GM23338 (cell line): ENCODE measurements around the gene THSD4. TPM values are rescaled to one million over a fixed set of nuclear protein-coding genes. Genes with fewer than 3 reads are reported as not detected.

Experiments
- ATAC-seq: fragments of 200-7000 bp; cut with Tn5 transposase; 3 replicates; pipeline ENCODE4 v1.9.1; 2020
- DNase-seq: peaks from one replicate; pipeline ENCODE4 v3.0.0-alpha.2; 2015; ENCODE audit warnings: low spot score
- H2AFZ ChIP-seq: fragments of 200-600 bp; sonication (generic); 2 replicates; pipeline ENCODE4 v1.8.0; 2016; ENCODE audit warnings: antibody characterized with exemption, mild to moderate bottlenecking, moderate library complexity
- H3F3A ChIP-seq: fragments of 200-600 bp; sonication (generic); replicated peaks from 2 replicates; pipeline ENCODE4 v1.8.0; 2017; ENCODE audit warnings: antibody characterized with exemption, mixed run types, low read depth
- H3K27ac ChIP-seq: fragments of 200-600 bp; sonication (generic); 2 replicates; pipeline ENCODE4 v1.6.1; 2016; ENCODE audit warnings: low read depth
- H3K27me3 ChIP-seq: fragments of 200-600 bp; sonication (generic); 2 replicates; pipeline ENCODE4 v1.8.0; 2016; ENCODE audit warnings: mild to moderate bottlenecking, mixed run types, moderate library complexity; ENCODE audit not compliant: insufficient read depth
- H3K36me3 ChIP-seq: fragments of 200-600 bp; sonication (generic); 2 replicates; pipeline ENCODE4 v1.8.0; 2016; ENCODE audit warnings: mild to moderate bottlenecking; ENCODE audit not compliant: insufficient read depth
- H3K4me1 ChIP-seq: fragments of 200-600 bp; sonication (generic); 2 replicates; pipeline ENCODE4 v1.8.0; 2016; ENCODE audit warnings: mild to moderate bottlenecking, moderate library complexity; ENCODE audit not compliant: insufficient read depth
- H3K4me2 ChIP-seq: fragments of 200-600 bp; sonication (generic); 2 replicates; pipeline ENCODE4 v1.7.1; 2017; ENCODE audit warnings: mixed run types
- H3K4me3 ChIP-seq: fragments of 200-600 bp; sonication (generic); 2 replicates; pipeline ENCODE4 v1.6.1; 2016; ENCODE audit warnings: mixed run types
- H3K79me2 ChIP-seq: fragments of 200-600 bp; sonication (generic); replicated peaks from 2 replicates; pipeline ENCODE4 v1.8.0; 2017; ENCODE audit warnings: mild to moderate bottlenecking; ENCODE audit not compliant: insufficient read depth
- H3K9me2 ChIP-seq: fragments of 200-600 bp; sonication (generic); 2 replicates; pipeline ENCODE4 v1.8.0; 2017; ENCODE audit not compliant: insufficient read depth
- H4K20me1 ChIP-seq: fragments of 200-600 bp; sonication (generic); replicated peaks from 2 replicates; pipeline ENCODE4 v1.8.0; 2017; ENCODE audit warnings: mild to moderate bottlenecking; ENCODE audit not compliant: insufficient read depth
- H3K27ac Mint-ChIP-seq: 2 replicates; pipeline ENCODE4 v1.8.0; 2020; ENCODE audit warnings: inconsistent platforms, mild to moderate bottlenecking, moderate library complexity, mixed read lengths
- H3K27me3 Mint-ChIP-seq: 3 replicates; pipeline ENCODE4 v1.8.0; 2022; ENCODE audit warnings: low read depth, mild to moderate bottlenecking, moderate library complexity, mixed read lengths, inconsistent platforms; ENCODE audit not compliant: insufficient read depth, poor library complexity
- H3K36me3 Mint-ChIP-seq: 3 replicates; pipeline ENCODE4 v1.8.0; 2021; ENCODE audit warnings: low read depth, mild to moderate bottlenecking, inconsistent platforms, moderate library complexity, mixed read lengths
- H3K4me1 Mint-ChIP-seq: 3 replicates; pipeline ENCODE4 v1.8.0; 2020; ENCODE audit warnings: mild to moderate bottlenecking, inconsistent platforms, mixed read lengths
- H3K4me3 Mint-ChIP-seq: 3 replicates; pipeline ENCODE4 v1.8.0; 2021; ENCODE audit warnings: moderate library complexity, mild to moderate bottlenecking, inconsistent platforms, mixed read lengths
- H3K9me3 Mint-ChIP-seq: 3 replicates; pipeline ENCODE4 v1.8.0; 2020; ENCODE audit warnings: moderate library complexity, mild to moderate bottlenecking, inconsistent platforms, mixed read lengths
- CREB1 ChIP-seq: fragments of 250-450 bp; sonication (Bioruptor Pico); IDR thresholded peaks from 2 replicates; pipeline ENCODE4 v1.5.0; 2020; ENCODE audit warnings: low read depth, mild to moderate bottlenecking, moderate library complexity
- CTCF ChIP-seq, 2 experiments: fragments of 200-600 bp in 1 of 2; sonication (generic) in 1 of 2; conservative IDR thresholded peaks; 2 replicates each; pipeline versions ENCODE4 v1.5.1 to v1.6.1; 2016 to 2017; ENCODE audit warnings: antibody characterized with exemption in 2 of 2, low read depth in 2 of 2, mild to moderate bottlenecking in 2 of 2, moderate library complexity in 1 of 2
- EZH2 ChIP-seq: fragments of 200-600 bp; sonication (generic); IDR thresholded peaks from one replicate; pipeline ENCODE4 v1.8.0; 2017; ENCODE audit warnings: antibody characterized with exemption, mild to moderate bottlenecking, low read depth; ENCODE audit not compliant: unreplicated experiment
- JUNB ChIP-seq: IDR thresholded peaks from one replicate; pipeline ENCODE4 v1.6.1; 2016; ENCODE audit warnings: antibody characterized with exemption; ENCODE audit not compliant: unreplicated experiment
- NANOG ChIP-seq: IDR thresholded peaks from 2 replicates; pipeline ENCODE4 v1.6.1; 2016; ENCODE audit warnings: antibody characterized with exemption, borderline replicate concordance
- REST ChIP-seq: IDR thresholded peaks from one replicate; pipeline ENCODE4 v1.6.1; 2018; ENCODE audit warnings: antibody characterized with exemption; ENCODE audit not compliant: unreplicated experiment
- STAT1 ChIP-seq: IDR thresholded peaks from one replicate; pipeline ENCODE4 v1.6.1; 2016; ENCODE audit warnings: antibody characterized with exemption; ENCODE audit not compliant: unreplicated experiment
- ZNF114 ChIP-seq: fragments of 250-450 bp; sonication (Bioruptor Pico); IDR thresholded peaks from 2 replicates; pipeline ENCODE4 v1.5.0; 2020; ENCODE audit warnings: mild to moderate bottlenecking, moderate library complexity
- ZNF331 ChIP-seq: fragments of 250-450 bp; sonication (Bioruptor Pico); IDR thresholded peaks from 2 replicates; pipeline ENCODE4 v1.5.0; 2020; ENCODE audit warnings: low read depth, mild to moderate bottlenecking, moderate library complexity
- polyA plus RNA-seq: library from polyadenylated mRNA; unstranded; fragments of >200 nt; fragmentation: Nextera tagmentation; extraction: Ambion mirVana; gene quantifications from 2 replicates; pipeline ENCODE4 v1.2.1, GENCODE V29; 2016
- total RNA-seq: library from RNA; depleted of rRNA; stranded (reverse); fragments of >200 nt; shearing (Covaris generic); gene quantifications from 2 replicates; pipeline ENCODE4 v1.2.3, GENCODE V29; 2014

Gene THSD4
- total and polyA plus RNA-seq, 2 experiments from 2014 or later, result 2.0 to 7.4 TPM

- Histone ChIP-seq H3F3A (no peaks in the 10 kb centered on the region), H3K4me3 (no peak overlapping the region), H3K27me3 (no peaks in the 10 kb centered on the region), H3K9me2 (no peaks in the 10 kb centered on the region), H3K4me1 (peaks cover 17% of the 10 kb centered on the region), H3K79me2 (no peaks in the 10 kb centered on the region), H4K20me1 (no peaks in the 10 kb centered on the region), H3K4me2 (no peak overlapping the region), H3K36me3 (no peaks in the 10 kb centered on the region), H2AFZ (no peak overlapping the region; the same call in 1 of the 2 replicates), H3K27ac (no peak overlapping the region)
- no peak for DNase-seq
- TF ChIP-seq CTCF (conservative IDR thresholded peaks at IDR 0.05; ENCODE audit: low read depth in 2 of 2) (no peak), JUNB (no peak), REST (no peak), NANOG (no peak), CREB1 (CRISPR knock-in tag) (no peak), EZH2 (no peak)
- H3K27me3 Mint-ChIP-seq, result peaks cover 13% of the 10 kb centered on the region
- no peak for ATAC-seq
- H3K27ac Mint-ChIP-seq, result no peak overlapping the region
- H3K4me3 Mint-ChIP-seq, result no peak overlapping the region
- peaks cover 41% of the 10 kb centered on the region for H3K4me1 Mint-ChIP-seq
- H3K9me3 Mint-ChIP-seq, result no peaks in the 10 kb centered on the region
- no peaks in the 10 kb centered on the region for H3K36me3 Mint-ChIP-seq
These were observed 4.7 kb upstream of the THSD4 start for GRCh38 chr15:71110405-71111180.

- Histone ChIP-seq H3K27ac (no peak overlapping the region), H3K27me3 (peaks cover 3% of the 10 kb centered on the region), H4K20me1 (no peaks in the 10 kb centered on the region), H3K9me2 (no peaks in the 10 kb centered on the region), H3F3A (no peaks in the 10 kb centered on the region), H3K4me3 (no peak overlapping the region), H3K4me1 (peaks cover 17% of the 10 kb centered on the region), H3K36me3 (no peaks in the 10 kb centered on the region), H3K4me2 (no peak overlapping the region), H2AFZ (no peak overlapping the region; the same call in none of the 2 replicates), H3K79me2 (no peaks in the 10 kb centered on the region)
- Mint-ChIP-seq H3K36me3 (no peaks in the 10 kb centered on the region), H3K27me3 (peaks cover 15% of the 10 kb centered on the region), H3K27ac (no peak overlapping the region), H3K9me3 (no peaks in the 10 kb centered on the region), H3K4me3 (no peak overlapping the region), H3K4me1 (peaks cover 41% of the 10 kb centered on the region)
- ATAC-seq (no peak), DNase-seq (no peak)
- TF ChIP-seq JUNB (no peak), STAT1 (no peak), CREB1 (CRISPR knock-in tag) (no peak), CTCF (conservative IDR thresholded peaks at IDR 0.05; ENCODE audit: low read depth in 2 of 2) (no peak), ZNF331 (CRISPR knock-in tag) (no peak), NANOG (no peak), ZNF114 (CRISPR knock-in tag) (no peak)
These were observed 4.1 kb upstream of the THSD4 start for GRCh38 chr15:71111181-71111565.
